ENCODE data around the gene SOX9.

SOX9 gene

GRCh38 chr17:72120642-72121163 is at the start of gene SOX9:
Gene SOX9, plus strand, starts transcription at chr17:72121020. Its CDS starts 372 bp downstream, at chr17:72121392.
- peak; percentile 97 to 98 for DNase-seq

DNA sequence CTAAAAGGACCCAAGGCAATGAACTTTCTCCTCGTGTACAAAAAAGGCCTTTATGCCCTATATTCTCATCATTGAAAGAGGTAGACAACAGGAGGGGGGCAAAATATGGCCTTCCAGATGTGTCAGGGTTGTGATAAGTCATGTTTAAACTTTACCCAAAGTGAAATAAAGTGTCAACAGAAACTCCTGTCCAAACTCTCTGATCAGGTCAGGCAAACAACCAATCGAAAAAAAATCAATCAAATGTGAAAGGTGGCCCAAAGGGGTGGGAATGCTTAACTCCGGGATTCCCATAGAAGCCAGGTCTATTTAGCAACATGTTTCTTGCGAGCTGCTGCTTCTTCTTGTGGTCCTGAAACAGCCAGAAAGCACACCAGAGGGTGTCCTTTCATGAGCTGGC is 49.5 kb upstream of the SOX9 start:
- no peak for DNase-seq

DNA sequence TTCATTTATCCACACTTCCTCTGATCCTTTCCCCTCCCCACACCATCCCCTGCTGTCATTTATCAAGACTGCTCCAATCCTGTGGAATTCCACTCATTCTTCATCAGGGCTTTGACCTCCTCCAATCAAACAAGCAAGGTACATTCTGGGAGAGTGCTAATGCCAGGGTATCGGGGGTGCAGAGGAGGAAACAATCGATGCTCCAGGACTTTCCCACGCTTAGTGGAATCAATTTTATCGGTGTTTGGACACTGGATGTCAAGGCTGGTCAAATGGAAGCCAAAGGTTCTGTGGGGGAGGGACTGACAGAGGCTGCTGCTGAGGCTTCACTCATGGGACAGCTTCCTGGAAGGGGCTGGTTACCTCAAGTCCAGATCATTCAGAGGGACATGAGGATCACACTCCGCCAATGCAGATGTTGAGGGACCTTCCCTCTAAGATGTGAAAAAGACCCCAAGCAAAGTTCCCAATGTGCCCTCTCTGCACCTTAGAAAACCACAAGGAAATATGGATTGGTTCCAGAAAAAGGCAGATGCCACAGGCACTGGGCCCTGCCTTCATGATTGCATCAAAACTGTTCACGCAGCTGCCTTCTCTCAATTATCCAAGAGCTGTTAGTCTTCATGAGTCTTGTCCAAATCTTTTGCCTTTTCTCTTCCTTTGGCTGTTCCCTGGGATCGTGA is 44.7 kb upstream of the SOX9 start:
- DNase-seq = no peak

- DNase-seq = no peak
Measured at GRCh38 chr17:72076678-72077030, 44.2 kb upstream of the SOX9 start.

- no peak for DNase-seq
Measured at GRCh38 chr17:72077326-72077960, 43.4 kb upstream of the SOX9 start.

DNA sequence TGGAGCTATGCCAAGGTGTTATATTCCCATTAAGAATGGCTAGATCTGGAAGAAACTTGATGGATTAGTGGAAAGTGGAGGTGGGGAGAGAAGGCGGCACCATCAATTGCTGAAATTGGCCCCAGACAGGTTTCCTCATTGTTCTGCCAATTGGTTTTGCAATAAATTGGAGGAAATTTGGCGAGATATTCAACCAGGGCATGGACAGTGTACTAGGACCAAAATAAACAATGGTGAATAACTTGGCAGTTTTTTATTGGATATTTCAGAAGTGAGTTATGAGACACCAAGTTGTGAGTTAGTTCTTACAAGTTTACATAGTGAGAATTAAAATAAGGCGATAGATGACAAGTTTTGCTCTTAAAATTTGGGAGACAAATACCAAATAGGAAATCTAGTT is 41.1 kb upstream of the SOX9 start:
- DNase-seq = no peak

DNA sequence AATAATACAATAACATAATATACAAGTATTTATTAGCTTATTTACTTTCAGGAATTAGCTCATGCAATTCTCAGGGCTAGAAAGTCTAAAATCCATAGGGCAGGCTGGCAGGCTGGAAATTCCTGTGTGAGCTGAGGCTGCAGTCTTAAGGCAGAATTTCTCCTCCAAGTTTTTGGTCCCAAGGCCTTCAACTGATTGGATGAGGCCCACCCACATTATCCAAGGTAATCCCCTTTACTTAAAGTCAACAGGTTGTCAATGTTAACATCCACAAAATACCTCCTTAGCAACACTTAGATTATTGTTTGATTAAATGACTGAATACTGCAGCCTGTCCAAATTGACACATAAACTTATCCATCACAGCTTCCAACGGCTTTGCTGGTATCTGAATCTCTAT is 32.9 kb upstream of the SOX9 start:
- DNase-seq = no peak

DNA sequence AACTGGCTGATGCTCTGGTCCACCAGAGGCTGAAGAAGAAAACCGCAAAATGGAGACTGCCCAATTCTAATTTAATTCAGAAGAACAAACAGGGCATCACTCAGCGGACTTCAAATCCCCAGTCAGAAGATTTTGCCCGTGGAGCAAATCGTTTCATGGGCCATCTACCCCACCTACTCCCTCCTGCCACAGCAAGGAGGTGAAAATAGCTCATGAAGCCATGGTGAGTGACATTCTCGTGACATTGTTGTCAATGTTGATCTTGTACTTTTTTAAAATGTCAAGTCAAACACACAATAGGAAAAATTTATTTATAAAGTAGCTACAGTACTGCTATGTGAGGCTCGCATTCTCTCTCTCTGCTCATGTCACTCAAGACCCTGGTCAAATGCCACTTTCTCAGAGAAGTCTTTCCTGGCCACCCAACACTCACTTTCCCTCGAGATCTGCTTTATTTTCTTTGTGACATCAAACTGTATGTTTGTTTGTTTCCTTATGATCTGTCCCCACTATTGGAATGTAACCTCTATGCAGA is 31.3 kb upstream of the SOX9 start:
- no peak for DNase-seq

GRCh38 chr17:72090108-72090507 is 30.7 kb upstream of the SOX9 start:
- no peak for DNase-seq

GRCh38 chr17:72092710-72093322 is 28.0 kb upstream of the SOX9 start:
- no peak for DNase-seq

DNA sequence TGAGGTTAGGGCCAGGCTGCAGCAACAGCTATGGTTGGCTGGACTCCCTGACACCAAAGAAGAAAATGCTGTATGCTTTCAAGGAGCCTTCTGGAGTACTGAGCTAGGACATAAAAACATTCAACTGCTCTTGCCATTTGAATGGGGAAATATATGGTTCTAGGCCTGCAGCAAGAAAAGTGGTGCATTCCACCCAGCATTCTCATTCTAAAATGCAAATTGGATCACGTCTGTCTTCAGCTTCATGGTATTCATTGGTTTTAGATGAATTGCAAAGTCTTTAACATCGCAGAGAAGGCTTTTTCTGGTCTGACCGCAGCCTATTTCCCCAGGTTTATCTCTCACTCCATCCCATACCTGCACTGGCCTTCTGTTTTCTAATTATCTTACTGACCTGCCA is 27.1 kb upstream of the SOX9 start:
- no peak for DNase-seq

DNA sequence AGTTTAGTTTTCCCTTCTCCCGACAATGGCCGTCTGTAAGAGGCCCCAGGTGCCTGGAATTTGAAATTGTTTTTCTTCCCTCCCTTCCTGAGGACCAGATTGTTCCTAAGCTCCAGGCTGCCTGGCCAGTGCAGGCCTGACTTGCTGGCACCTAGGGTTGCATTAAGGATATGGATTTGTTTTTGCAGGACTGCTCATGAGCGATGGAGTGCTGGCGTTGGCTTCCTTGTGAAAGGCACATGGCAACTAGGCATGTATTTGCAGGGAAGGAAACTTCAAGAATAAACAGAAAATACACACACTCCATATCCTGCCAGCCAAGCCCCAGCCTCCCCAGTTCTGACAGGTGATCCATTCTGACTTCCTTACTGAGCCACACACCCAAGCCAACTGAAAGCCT is 25.5 kb upstream of the SOX9 start:
- no peak for DNase-seq

DNA sequence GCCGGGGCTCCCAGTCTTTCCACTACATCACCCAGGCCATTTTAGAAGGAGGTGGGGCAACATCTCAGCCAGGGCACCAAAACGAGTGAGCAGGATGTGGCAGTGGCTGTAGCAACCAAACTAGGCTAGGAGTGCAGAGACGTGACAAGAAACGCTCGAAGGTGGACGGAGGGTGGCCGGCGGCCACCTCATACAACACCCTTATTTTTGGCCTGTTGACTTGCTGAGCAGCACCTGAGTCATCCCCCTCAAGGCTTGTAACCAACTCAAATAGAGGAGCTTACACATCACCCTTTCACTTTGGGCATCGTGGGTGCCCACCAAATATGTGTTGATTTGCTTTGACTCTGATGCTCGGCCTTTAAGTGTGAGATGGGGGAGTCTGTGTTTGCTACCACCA is 23.7 kb upstream of the SOX9 start:
- no peak for DNase-seq

DNA sequence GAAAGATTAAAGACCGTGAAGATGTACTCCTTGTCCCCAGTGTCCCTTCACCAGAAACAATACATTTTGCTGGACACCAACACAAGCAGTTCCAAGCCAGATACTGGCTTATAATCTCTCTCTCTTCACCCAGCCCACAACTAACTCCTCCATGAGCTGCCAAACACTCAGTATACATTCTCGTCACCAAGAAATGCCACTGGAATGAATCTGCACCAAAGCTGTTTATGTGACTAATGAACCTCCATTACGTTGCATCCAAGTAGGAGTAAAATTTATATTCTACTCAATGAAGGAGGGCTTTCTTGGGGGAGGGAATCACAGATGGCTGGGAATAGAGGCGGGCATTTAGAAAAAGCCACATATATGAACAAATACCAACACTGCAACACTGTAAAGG is 20.9 kb upstream of the SOX9 start:
- no peak for DNase-seq

- peak in 1 of 2 experiments; percentile 25 for DNase-seq
Measured at GRCh38 chr17:72100470-72100869, 20.4 kb upstream of the SOX9 start.

DNA sequence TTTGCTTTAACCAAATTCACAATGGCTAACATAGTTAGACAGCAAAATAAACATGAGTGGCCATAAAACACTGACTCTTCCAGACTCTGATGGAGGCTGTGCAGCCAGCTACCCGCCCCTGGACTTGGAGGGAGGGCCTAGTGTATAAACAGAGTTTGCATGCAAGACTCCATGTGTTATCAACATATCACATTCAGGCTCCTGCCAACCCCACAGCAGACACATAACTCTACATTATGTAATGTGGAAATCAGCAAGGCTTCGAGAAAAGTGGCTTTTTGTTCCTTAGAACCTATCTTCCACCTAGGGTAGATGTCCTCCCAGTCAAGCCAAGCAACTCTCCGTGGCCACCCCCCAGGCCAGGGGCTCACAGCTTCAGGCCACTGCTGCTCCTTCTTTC is 19.3 kb upstream of the SOX9 start:
- peak; percentile 82 to 85 for DNase-seq

- DNase-seq = no peak
Measured at GRCh38 chr17:72102366-72102765, 18.5 kb upstream of the SOX9 start.

DNA sequence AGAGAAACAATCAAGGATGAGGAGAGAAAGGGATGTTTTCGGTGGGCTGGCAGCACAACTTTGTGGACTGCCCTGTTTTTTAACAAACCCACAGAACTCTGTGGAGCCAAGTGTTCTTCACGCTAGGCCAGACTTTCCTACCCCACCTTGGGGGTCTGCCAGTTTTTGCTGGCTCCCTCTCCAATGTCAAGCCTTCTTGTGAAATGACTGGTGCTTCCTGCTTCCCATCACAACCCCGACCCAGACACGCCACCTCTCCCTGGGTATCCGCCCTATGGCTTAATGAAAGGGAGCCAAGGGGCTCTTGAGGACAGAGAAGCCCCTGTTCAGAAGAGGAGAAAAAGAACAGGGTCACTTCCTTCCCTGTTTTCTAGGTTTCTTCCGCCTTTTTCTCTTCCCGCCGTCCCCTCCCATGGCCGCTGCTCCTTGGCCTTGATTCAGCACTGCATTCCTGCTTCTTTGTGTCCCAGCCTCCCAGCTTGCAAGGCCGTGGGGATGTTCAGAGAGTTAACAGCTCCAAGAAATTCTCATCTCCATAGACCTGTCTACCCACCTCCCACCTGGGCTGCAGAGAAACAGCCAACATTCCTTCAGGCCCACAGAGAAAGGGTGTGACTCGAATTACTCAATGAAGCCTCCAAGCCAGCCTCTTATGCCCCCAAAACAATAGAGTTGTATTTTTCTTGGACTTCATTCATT is 16.5 kb upstream of the SOX9 start:
- no peak for DNase-seq

DNA sequence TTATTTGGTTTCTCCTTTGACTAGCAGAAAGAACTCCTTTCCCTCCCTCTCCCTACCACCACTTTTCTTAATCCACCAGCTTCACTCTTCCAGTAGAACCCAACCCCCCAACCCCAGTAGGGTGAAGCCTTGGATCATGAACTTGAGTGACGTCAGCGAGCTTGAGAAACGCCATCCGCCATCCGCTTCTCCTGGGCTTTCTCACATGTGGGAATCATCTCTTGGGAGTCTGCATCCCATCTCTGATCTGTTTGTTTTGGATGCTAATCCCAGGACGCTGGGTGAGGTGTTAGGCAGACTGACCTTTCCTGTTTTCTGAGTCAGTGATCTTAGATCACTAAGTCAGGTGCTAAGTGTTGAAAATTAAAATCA is 16.0 kb upstream of the SOX9 start:
- DNase-seq = no peak

DNA sequence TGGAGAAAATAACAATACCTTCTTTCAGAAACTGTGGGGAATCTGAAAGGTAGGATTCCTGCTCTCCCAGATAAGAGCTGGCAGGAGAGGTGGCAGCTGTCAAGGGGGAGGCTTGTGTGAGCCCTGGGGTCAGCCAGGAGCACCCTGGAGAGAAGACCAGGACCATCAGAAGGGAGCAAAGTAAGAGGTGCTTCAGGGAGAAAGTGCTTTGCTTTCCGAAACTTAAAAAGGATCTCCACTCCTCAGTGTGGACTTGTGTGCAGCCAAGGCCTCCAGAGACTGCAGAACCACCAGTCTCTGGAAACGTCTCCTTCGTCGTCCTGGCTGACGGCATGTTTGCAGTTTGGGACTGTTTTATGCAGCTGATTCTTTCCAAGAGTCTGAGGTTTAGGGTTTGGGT is 13.7 kb upstream of the SOX9 start:
- no peak for DNase-seq

GRCh38 chr17:72110231-72110941 is 10.4 kb upstream of the SOX9 start:
- no peak for DNase-seq

DNA sequence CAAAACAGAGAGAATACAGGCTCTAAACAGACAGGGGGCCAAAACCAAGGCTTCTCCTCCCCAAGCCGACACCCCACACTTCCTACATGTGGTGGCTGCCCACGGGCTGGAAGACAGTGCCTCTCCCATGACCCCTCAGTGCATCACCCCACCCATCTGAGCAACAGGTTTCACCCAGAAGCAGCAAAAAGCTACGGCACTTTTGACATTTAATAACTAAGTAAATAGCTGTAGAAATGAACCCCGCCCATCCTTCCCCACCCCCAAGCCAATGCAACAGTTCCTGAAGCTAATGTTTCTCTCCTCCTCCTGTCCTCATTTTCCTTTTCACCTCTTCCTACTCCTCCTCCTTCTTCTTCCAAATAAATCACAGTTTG is 9.9 kb upstream of the SOX9 start:
- no peak for DNase-seq

Data from NCI-H526 (cell line).